DND-41 (cell line): ENCODE measurements around the gene PCDHB14.
"Not testable (repeated sequence)": the region's sequence is repeated elsewhere in the genome, so short reads cannot be mapped to it uniquely, and the experiment has no call there.

Experiments used
- EZH2 ChIP-seq: IDR thresholded peaks from 3 replicates; pipeline ENCODE4 v1.6.1; 2012; ENCODE audit warnings: borderline replicate concordance, low read depth, mild to moderate bottlenecking, moderate library complexity, low read length, inconsistent platforms; ENCODE audit not compliant: severe bottlenecking
- TF ChIP-seq, protein P1 (sequence below): IDR thresholded peaks from 2 replicates; pipeline ENCODE4 v1.5.1; 2012; ENCODE audit warnings: borderline replicate concordance, low read length, moderate library complexity, mild to moderate bottlenecking; ENCODE audit not compliant: poor library complexity, severe bottlenecking; ENCODE audit errors: extremely low read depth

GRCh38 chr5:141179876-141180275, 43.3 kb upstream of the PCDHB14 start:
- TF ChIP-seq, protein P1, sequence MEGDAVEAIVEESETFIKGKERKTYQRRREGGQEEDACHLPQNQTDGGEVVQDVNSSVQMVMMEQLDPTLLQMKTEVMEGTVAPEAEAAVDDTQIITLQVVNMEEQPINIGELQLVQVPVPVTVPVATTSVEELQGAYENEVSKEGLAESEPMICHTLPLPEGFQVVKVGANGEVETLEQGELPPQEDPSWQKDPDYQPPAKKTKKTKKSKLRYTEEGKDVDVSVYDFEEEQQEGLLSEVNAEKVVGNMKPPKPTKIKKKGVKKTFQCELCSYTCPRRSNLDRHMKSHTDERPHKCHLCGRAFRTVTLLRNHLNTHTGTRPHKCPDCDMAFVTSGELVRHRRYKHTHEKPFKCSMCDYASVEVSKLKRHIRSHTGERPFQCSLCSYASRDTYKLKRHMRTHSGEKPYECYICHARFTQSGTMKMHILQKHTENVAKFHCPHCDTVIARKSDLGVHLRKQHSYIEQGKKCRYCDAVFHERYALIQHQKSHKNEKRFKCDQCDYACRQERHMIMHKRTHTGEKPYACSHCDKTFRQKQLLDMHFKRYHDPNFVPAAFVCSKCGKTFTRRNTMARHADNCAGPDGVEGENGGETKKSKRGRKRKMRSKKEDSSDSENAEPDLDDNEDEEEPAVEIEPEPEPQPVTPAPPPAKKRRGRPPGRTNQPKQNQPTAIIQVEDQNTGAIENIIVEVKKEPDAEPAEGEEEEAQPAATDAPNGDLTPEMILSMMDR, result not testable (repeated sequence)
- TF ChIP-seq EZH2, result not testable (repeated sequence)
